H1 (cell line): ENCODE data around the gene CHEK2. TPM values are rescaled to one million over a fixed set of nuclear protein-coding genes. Genes with fewer than 3 reads are reported as not detected.

Experiments used
- CTCF ChIA-PET: fragments of 300-600 bp; sonication (Branson Sonifier 250); formaldehyde crosslinking; loops from one replicate; lab custom pipeline; 2021; ENCODE audit not compliant: partially characterized antibody; lab: Charles Lee
- POLR2A ChIA-PET: fragments of 300-600 bp; sonication (Branson Sonifier 250); formaldehyde crosslinking; loops from one replicate; lab custom pipeline; 2021; ENCODE audit warnings: inconsistent platforms; ENCODE audit not compliant: partially characterized antibody; lab: Charles Lee
- DNase-seq, 2 experiments: peaks; one replicate each; pipeline versions ENCODE4 v3.0.0 to v3.0.0-alpha.2; 2010 to 2022; ENCODE audit warnings: low spot score in 2 of 2, low read depth in 1 of 2, mixed read lengths in 1 of 2
- FAIRE-seq: peaks from 2 replicates; lab custom pipeline; 2011; peaks lifted over from hg19 to GRCh38; lab: Jason Lieb, UNC
- H2AFZ ChIP-seq: 2 replicates; pipeline ENCODE4 v1.8.1; 2012; ENCODE audit warnings: low read length, inconsistent platforms
- H2AK5ac ChIP-seq: 2 replicates; pipeline ENCODE4 v1.6.1; 2013; ENCODE audit warnings: low read depth, low read length
- H2BK120ac ChIP-seq: replicated peaks from 2 replicates; pipeline ENCODE3; 2013; ENCODE audit warnings: low read depth, low read length, inconsistent platforms
- H2BK12ac ChIP-seq: 2 replicates; pipeline ENCODE4 v1.6.1; 2013; ENCODE audit warnings: low read depth, low read length
- H2BK15ac ChIP-seq: 2 replicates; pipeline ENCODE4 v1.6.1; 2013; ENCODE audit warnings: low read length
- H2BK20ac ChIP-seq: 2 replicates; pipeline ENCODE4 v1.6.1; 2013; ENCODE audit warnings: low read length
- H2BK5ac ChIP-seq: 2 replicates; pipeline ENCODE4 v1.6.1; 2013; ENCODE audit warnings: low read depth, low read length
- H3K14ac ChIP-seq: 2 replicates; pipeline ENCODE4 v1.6.1; 2013; ENCODE audit warnings: inconsistent platforms; ENCODE audit not compliant: insufficient read length
- H3K18ac ChIP-seq: 2 replicates; pipeline ENCODE4 v1.6.1; 2013; ENCODE audit warnings: low read length; ENCODE audit errors: extremely low read depth
- H3K23ac ChIP-seq: 2 replicates; pipeline ENCODE4 v1.6.1; 2013; ENCODE audit warnings: inconsistent platforms; ENCODE audit not compliant: insufficient read length
- H3K23me2 ChIP-seq: 2 replicates; pipeline ENCODE4 v1.6.1; 2013; ENCODE audit warnings: low read depth, low read length
- H3K27ac ChIP-seq: 2 replicates; pipeline ENCODE4 v1.6.1; 2011; ENCODE audit warnings: low read depth, low read length, inconsistent platforms
- H3K27me3 ChIP-seq, 4 experiments: replicated peaks in 1 of 4; 1 replicate in 1 of 4; 2 replicates in 3 of 4; pipeline versions ENCODE4 v1.6.1 to v1.8.1; 2011 to 2013; ENCODE audit warnings: low read length in 3 of 4, mild to moderate bottlenecking in 3 of 4, inconsistent platforms in 2 of 4, mixed read lengths in 2 of 4, moderate library complexity in 1 of 4; ENCODE audit not compliant: control insufficient read depth in 3 of 4, insufficient read depth in 3 of 4; ENCODE audit errors: extremely low read depth in 1 of 4
- H3K36me3 ChIP-seq, 4 experiments: 2 replicates each; pipeline versions ENCODE4 v1.6.1 to v1.8.1; 2011 to 2013; ENCODE audit warnings: mild to moderate bottlenecking in 4 of 4, low read length in 3 of 4, moderate library complexity in 2 of 4, control low read depth in 1 of 4, inconsistent platforms in 1 of 4; ENCODE audit not compliant: insufficient read depth in 4 of 4, control insufficient read depth in 2 of 4
- H3K4ac ChIP-seq: replicated peaks from 2 replicates; pipeline ENCODE3; 2013; ENCODE audit warnings: low read length, low read depth, mixed read lengths, inconsistent platforms; ENCODE audit not compliant: insufficient read length
- H3K4me1 ChIP-seq, 4 experiments: replicated peaks in 1 of 4; 1 replicate in 1 of 4; 2 replicates in 3 of 4; pipeline versions ENCODE4 v1.6.1 to v1.8.1; 2011 to 2013; ENCODE audit warnings: low read length in 3 of 4, inconsistent platforms in 2 of 4, mixed read lengths in 1 of 4; ENCODE audit not compliant: insufficient read depth in 4 of 4, control insufficient read depth in 3 of 4
- H3K4me2 ChIP-seq, 2 experiments: 2 replicates each; pipeline versions ENCODE4 v1.6.1 to v1.8.1; 2011 to 2013; ENCODE audit warnings: low read depth in 2 of 2, low read length in 2 of 2, control low read depth in 1 of 2, inconsistent platforms in 1 of 2, mild to moderate bottlenecking in 1 of 2; ENCODE audit not compliant: insufficient read depth in 1 of 2
- H3K4me3 ChIP-seq, 4 experiments: fragments of 200-600, 300-600 bp in 1 of 4; sonication (generic), shearing (Covaris generic), sonication (Bioruptor Twin) in 1 of 4; 2 replicates each; pipeline versions ENCODE4 v1.5.1 to v1.8.1; 2011 to 2016; ENCODE audit warnings: low read length in 4 of 4, low read depth in 3 of 4, control low read depth in 2 of 4, inconsistent platforms in 2 of 4, mild to moderate bottlenecking in 2 of 4, mixed read lengths in 1 of 4, moderate library complexity in 1 of 4; ENCODE audit not compliant: insufficient read depth in 2 of 4; ENCODE audit errors: extremely low read depth in 1 of 4
- H3K56ac ChIP-seq: replicated peaks from 2 replicates; pipeline ENCODE3; 2013; ENCODE audit warnings: low read depth, mild to moderate bottlenecking, mixed read lengths, low read length, inconsistent platforms; ENCODE audit not compliant: insufficient read length
- H3K79me1 ChIP-seq: 2 replicates; pipeline ENCODE4 v1.6.1; 2013; ENCODE audit warnings: low read depth, low read length, control low read depth
- H3K79me2 ChIP-seq, 2 experiments: 2 replicates each; pipeline versions ENCODE4 v1.6.1 to v1.8.1; 2012 to 2013; ENCODE audit warnings: low read length in 2 of 2, mild to moderate bottlenecking in 2 of 2, inconsistent platforms in 1 of 2; ENCODE audit not compliant: insufficient read depth in 2 of 2, control insufficient read depth in 1 of 2
- H3K9ac ChIP-seq, 4 experiments: replicated peaks in 1 of 4; 1 replicate in 1 of 4; 2 replicates in 3 of 4; pipeline versions ENCODE4 v1.6.1 to v1.8.1; 2011 to 2013; ENCODE audit warnings: low read depth in 3 of 4, low read length in 3 of 4, control low read depth in 2 of 4, mild to moderate bottlenecking in 2 of 4, moderate library complexity in 2 of 4, inconsistent platforms in 1 of 4; ENCODE audit errors: extremely low read depth in 1 of 4
- H3K9me3 ChIP-seq, 2 experiments: 2 replicates each; pipeline versions ENCODE4 v1.6.1 to v1.8.1; 2012 to 2013; ENCODE audit warnings: mild to moderate bottlenecking in 2 of 2, moderate library complexity in 2 of 2, control low read depth in 1 of 2, inconsistent platforms in 1 of 2, low read depth in 1 of 2, low read length in 1 of 2, mixed read lengths in 1 of 2; ENCODE audit not compliant: insufficient read depth in 2 of 2
- H4K20me1 ChIP-seq, 2 experiments: replicated peaks in 1 of 2; 2 replicates each; pipeline versions ENCODE3 to v1.8.1; 2011 to 2013; ENCODE audit warnings: inconsistent platforms in 2 of 2, low read length in 2 of 2, mild to moderate bottlenecking in 1 of 2; ENCODE audit not compliant: insufficient read depth in 2 of 2, control insufficient read depth in 1 of 2
- H4K5ac ChIP-seq: 2 replicates; pipeline ENCODE4 v1.6.1; 2013; ENCODE audit warnings: low read length, low read depth, mixed read lengths, inconsistent platforms; ENCODE audit not compliant: insufficient read length
- H4K8ac ChIP-seq: 2 replicates; pipeline ENCODE4 v1.8.0; 2013; ENCODE audit warnings: mild to moderate bottlenecking, moderate library complexity, low read length, inconsistent platforms; ENCODE audit not compliant: insufficient read depth; ENCODE audit errors: extremely low read depth
- H4K91ac ChIP-seq: replicated peaks from 2 replicates; pipeline ENCODE3; 2013; ENCODE audit warnings: low read length, mixed read lengths, inconsistent platforms; ENCODE audit not compliant: insufficient read length
- POU5F1 ChIP-seq: IDR thresholded peaks from 2 replicates; pipeline ENCODE4 v1.6.1; 2011; ENCODE audit warnings: low read depth, mild to moderate bottlenecking, low read length, moderate library complexity
- YY1 ChIP-seq: IDR thresholded peaks from 2 replicates; pipeline ENCODE4 v1.6.1; 2011; ENCODE audit warnings: low read depth, mild to moderate bottlenecking, low read length
- WGBS, 2 experiments: shearing (Covaris generic) in 1 of 2; methylation state at CpG; one replicate each; pipeline versions ENCODE4 v1.1.6 to v1.1.7; 2013 to 2015; ENCODE audit warnings: low lambda C conversion rate in 2 of 2, mixed read lengths in 2 of 2, inconsistent platforms in 1 of 2, low coverage in 1 of 2, missing lambda C conversion rate in 1 of 2; ENCODE audit not compliant: insufficient replicate concordance in 2 of 2, insufficient coverage in 1 of 2, insufficient read length in 1 of 2; ENCODE audit errors: extremely low coverage in 1 of 2, missing lambda C conversion rate in 1 of 2; 5-methylcytosine and 5-hydroxymethylcytosine counted together
- polyA plus RNA-seq, 7 experiments: library from polyadenylated mRNA; depleted of rRNA in 3 of 7; stranded (reverse) in 5 of 7; unstranded in 2 of 7; fragments of >200 nt in 5 of 7; fragments of 200-250 nt in 2 of 7; gene quantifications; 1 replicate in 5 of 7; 2 replicates in 1 of 7; 4 replicates in 1 of 7; pipeline versions ENCODE4 v1.2.1 to v1.2.3, GENCODE V29; 2011 to 2013; ENCODE audit warnings: missing spikeins in 2 of 7, mixed read lengths in 2 of 7
- total RNA-seq: library from RNA; stranded (reverse); fragmentation: NEBNext Ultra II Directional; extraction: Animal tissue kit (Norgen Biotek cat#: 25700); gene quantifications from 2 replicates; pipeline ENCODE4 v1.2.1, GENCODE V29; 2021

Gene CHEK2
- total and polyA plus RNA-seq, 2 of the 8 experiments (the other 6 are each of a cell fraction or from before 2014, with no cell fraction given), result 74.9 to 89.5 TPM

DNA sequence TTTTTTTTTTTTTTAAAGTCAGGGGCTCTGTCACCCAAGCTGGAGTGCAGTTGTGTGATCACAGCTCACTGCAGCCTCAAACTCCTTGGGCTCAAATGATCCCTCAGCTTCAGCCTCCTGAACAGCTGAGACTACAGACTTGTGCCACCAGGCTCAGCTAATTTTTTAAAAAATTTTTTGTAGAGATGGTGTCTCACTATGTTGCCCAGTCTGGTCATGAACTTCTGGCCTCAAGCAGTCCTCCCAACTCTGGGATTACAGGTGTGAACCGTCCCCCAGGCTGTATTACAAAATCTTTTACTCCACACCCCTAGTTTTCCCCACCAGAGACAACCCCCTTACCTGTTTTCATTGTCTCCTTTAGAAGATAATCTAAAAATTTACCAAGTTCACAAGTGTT is 32.8 kb upstream of the CHEK2 start:
- H2AK5ac ChIP-seq, result no peak overlapping the region
- H3K9me3 ChIP-seq, result no peaks in the 10 kb centered on the region
- POLR2A ChIA-PET, result interaction anchor here (0.6 kb wide), 1 partner anchor 183 kb away, joined by 3 read pairs; no protein-coding TSS in a partner anchor
- H3K4me2 ChIP-seq, result no peak overlapping the region; a peak in 1 of 4 replicates
- TF ChIP-seq POU5F1 (no peak), YY1 (no peak)
- H2BK120ac ChIP-seq, result no peak overlapping the region
- H3K27ac ChIP-seq, result no peak overlapping the region
- H4K5ac ChIP-seq, result no peak overlapping the region
- DNase-seq, result no peak
- no peaks in the 10 kb centered on the region for H3K27me3 ChIP-seq
- peaks cover 4% of the 10 kb centered on the region for H3K23me2 ChIP-seq
- no peak overlapping the region for H3K4ac ChIP-seq
- CTCF ChIA-PET, result interaction anchor here (0.7 to 1.4 kb wide), 2 partner anchors 21 to 54 kb away, joined by 3 to 4 read pairs; no protein-coding TSS in a partner anchor
- H3K79me2 ChIP-seq, result peaks cover 0 to 35% of the 10 kb centered on the region in 2 experiments; a peak in 2 of 4 replicates
- 89% methylated on average over 1 of the region's 1 CpG; no CpG with 5 or more reads in 1 of the 2 experiments for WGBS, 2 experiments
- H2BK12ac ChIP-seq, result no peak overlapping the region
- H3K18ac ChIP-seq, result no peak overlapping the region
- no peak overlapping the region for H4K8ac ChIP-seq
- peaks cover 0 to 33% (median 3%) of the 10 kb centered on the region in 4 experiments; a peak in 3 of 8 replicates for H3K36me3 ChIP-seq
- no peak overlapping the region for H3K56ac ChIP-seq
- H2AFZ ChIP-seq, result no peak overlapping the region
- H3K23ac ChIP-seq, result no peak overlapping the region
- no peak overlapping the region for H4K91ac ChIP-seq
- H3K79me1 ChIP-seq, result peaks cover 3% of the 10 kb centered on the region; the same call in 1 of the 2 replicates
- H3K14ac ChIP-seq, result no peak overlapping the region
- peaks cover 0 to 3% (median 0%) of the 10 kb centered on the region in 4 experiments; a peak in 2 of 7 replicates for H3K4me1 ChIP-seq
- no peak for FAIRE-seq
- no peak overlapping the region for H3K9ac ChIP-seq
- no peak overlapping the region for H2BK20ac ChIP-seq
- no peak overlapping the region for H2BK15ac ChIP-seq
- H3K4me3 ChIP-seq, result no peak overlapping the region
- H4K20me1 ChIP-seq, result peaks cover 2 to 4% of the 10 kb centered on the region in 2 experiments
- H2BK5ac ChIP-seq, result no peak overlapping the region
